Kidney epithelial cell (primary cell): ENCODE measurements around the gene BCAR1. TPM values are rescaled to one million over a fixed set of nuclear protein-coding genes. Genes with fewer than 3 reads are reported as not detected.

ENCODE experiments used
- DNase-seq: peaks from one replicate; pipeline ENCODE4 v3.0.0-alpha.2; 2010; ENCODE audit warnings: low read depth
- H3K27me3 ChIP-seq: 2 replicates; pipeline ENCODE4 v1.6.0; 2011; ENCODE audit warnings: low read length; ENCODE audit not compliant: control insufficient read depth, insufficient read depth
- H3K36me3 ChIP-seq: 2 replicates; pipeline ENCODE4 v1.5.1; 2011; ENCODE audit warnings: low read length; ENCODE audit not compliant: control insufficient read depth, insufficient read depth
- H3K4me3 ChIP-seq: 2 replicates; pipeline ENCODE4 v1.5.1; 2011; ENCODE audit warnings: low read depth, mild to moderate bottlenecking, control low read depth, low read length
- total RNA-seq: library from RNA; depleted of rRNA; stranded (reverse); fragments of >200 nt; gene quantifications from 2 replicates; pipeline ENCODE4 v1.2.3, GENCODE V29; 2015
- TF ChIP-seq, protein P1 (sequence below): IDR thresholded peaks from 2 replicates; pipeline ENCODE4 v1.5.1; 2011; ENCODE audit warnings: mild to moderate bottlenecking, moderate library complexity, low read length, control low read depth, inconsistent platforms; ENCODE audit not compliant: insufficient read depth, poor library complexity, severe bottlenecking

BCAR1 gene
- total RNA-seq, 1 donor from 2014 or later = 93.8 TPM

DNA sequence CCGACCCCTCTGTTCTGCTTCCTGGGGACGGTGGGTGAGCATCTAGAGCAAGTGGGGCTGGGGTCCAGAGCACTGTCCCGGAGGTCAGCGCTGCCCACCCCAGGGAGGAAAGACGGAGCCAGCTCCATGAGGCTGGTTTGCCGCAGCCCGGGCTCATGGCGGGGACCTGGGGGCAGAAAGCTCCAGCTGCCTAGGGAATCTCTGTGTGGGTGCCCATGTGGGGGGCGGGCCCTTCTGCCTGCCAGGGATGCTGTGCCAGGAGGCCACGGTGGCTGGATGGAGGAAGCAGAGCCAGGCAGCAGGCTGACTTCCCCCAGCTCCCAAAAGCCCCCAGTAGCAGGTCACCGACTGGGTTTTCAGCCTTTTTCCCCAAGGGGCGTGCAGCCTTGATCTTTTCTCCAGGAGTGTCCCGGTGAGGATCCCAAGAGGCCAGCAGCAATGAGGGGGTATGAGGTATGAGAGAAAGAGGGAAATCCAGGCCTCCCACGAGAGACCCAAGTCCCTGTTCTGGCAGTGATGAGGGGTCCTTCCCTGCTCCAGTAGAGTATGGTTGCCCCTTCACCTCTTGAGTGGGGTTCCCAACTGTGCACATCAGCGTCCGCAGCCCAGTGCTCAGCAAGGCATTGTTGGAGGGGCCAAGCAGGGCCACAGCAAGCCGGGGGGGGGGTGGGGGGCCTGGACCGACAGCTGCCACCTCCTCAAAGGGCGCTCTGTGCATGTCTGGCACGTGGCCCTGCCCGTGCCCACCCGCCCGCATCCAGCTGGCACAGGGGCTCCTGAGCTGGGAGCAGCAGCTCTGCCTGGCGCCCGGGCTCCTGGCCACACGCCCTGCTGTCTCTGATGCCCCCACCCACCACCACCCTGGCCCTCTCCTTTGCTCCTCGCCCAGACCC lies 15.6 kb upstream of the BCAR1 start:
- no peak overlapping the region for H3K4me3 ChIP-seq
- TF ChIP-seq, protein P1, sequence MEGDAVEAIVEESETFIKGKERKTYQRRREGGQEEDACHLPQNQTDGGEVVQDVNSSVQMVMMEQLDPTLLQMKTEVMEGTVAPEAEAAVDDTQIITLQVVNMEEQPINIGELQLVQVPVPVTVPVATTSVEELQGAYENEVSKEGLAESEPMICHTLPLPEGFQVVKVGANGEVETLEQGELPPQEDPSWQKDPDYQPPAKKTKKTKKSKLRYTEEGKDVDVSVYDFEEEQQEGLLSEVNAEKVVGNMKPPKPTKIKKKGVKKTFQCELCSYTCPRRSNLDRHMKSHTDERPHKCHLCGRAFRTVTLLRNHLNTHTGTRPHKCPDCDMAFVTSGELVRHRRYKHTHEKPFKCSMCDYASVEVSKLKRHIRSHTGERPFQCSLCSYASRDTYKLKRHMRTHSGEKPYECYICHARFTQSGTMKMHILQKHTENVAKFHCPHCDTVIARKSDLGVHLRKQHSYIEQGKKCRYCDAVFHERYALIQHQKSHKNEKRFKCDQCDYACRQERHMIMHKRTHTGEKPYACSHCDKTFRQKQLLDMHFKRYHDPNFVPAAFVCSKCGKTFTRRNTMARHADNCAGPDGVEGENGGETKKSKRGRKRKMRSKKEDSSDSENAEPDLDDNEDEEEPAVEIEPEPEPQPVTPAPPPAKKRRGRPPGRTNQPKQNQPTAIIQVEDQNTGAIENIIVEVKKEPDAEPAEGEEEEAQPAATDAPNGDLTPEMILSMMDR = no peak
- no peak for DNase-seq
- H3K27me3 ChIP-seq = no peaks in the 10 kb centered on the region
- peaks cover 3% of the 10 kb centered on the region for H3K36me3 ChIP-seq

GRCh38 chr16:75265911-75266701 lies 14.7 kb upstream of the BCAR1 start:
- TF ChIP-seq, protein P1 = no peak
- no peaks in the 10 kb centered on the region for H3K27me3 ChIP-seq
- no peak for DNase-seq
- peak overlapping the region; percentile 96 for H3K4me3 ChIP-seq
- peaks cover 3% of the 10 kb centered on the region for H3K36me3 ChIP-seq

DNA sequence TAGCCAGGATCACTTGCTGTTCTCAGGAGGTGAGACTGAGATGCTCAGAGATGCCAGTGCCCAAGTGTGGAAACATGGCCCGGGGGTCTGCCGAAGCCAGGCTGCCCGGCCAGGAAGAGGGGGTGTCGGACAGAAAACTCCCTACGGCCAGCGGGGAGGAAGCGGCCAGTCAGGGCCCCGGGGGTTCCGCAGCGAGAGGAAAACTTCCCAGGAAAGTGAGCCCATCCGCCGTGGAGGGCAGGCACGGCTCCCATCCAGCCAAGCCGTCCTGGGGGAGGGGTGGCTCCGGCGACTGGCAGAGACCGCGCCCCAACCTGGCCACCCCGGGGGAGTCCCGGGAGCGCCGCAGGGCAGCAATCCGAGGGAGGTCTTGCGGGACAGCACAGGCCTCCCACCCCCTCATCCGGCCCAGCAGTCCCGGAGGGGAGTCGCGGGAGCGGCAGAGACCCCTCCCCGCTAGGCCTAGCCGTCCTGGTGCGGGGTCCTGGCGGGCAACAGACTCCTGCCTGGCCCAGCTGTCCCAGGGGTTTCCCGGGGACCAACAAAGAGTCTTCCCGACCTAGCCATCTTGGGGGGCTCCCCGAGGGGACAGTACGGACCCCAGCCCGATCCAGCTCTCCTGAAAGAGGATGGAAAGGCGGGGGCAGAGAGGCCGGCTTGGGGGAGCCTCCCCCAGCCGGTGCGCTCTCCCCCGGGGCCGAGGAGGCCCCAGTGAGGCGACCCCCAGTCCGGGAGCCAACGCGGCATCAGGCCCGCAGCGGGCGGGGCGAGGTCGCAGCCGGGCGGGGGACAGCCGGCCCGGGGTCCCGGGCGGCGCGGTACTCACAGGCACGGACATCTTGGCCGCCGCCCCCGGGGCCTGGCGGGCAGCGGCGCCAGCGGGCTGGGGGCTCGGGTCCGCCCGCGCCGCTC lies 13.8 kb upstream of the BCAR1 start:
- H3K36me3 ChIP-seq = peaks cover 3% of the 10 kb centered on the region
- no peaks in the 10 kb centered on the region for H3K27me3 ChIP-seq
- no peak for DNase-seq
- peak overlapping the region; percentile 96 for H3K4me3 ChIP-seq
- TF ChIP-seq, protein P1 = no peak

DNA sequence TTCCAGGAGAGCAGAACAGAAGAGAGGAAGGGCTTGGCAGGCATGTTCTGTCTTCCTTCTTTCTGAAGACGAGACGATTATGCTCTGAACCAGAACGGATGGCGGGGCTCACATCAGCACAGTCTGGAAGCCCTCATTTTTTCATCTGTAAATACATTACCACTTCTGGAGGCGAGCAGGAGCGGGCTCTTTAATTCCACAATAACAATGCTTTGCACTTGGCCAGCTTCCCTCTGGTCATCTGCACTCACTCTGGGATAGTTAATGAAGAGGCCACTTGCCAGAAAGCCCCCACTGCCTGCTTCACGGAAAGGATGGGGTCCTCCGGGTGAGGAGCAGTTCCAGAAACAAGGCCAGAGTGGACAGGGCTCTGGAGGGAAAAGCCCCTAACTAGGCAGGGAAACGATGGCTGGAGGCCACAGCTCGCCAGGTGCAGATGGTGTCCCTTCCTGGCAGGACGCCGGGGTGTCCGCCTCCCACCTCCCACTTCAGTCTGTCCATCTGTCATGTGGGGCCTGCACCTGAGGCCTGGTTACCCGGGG lies 13.1 kb upstream of the BCAR1 start:
- TF ChIP-seq, protein P1 = no peak
- H3K4me3 ChIP-seq = peak overlapping the region; percentile 96

DNA sequence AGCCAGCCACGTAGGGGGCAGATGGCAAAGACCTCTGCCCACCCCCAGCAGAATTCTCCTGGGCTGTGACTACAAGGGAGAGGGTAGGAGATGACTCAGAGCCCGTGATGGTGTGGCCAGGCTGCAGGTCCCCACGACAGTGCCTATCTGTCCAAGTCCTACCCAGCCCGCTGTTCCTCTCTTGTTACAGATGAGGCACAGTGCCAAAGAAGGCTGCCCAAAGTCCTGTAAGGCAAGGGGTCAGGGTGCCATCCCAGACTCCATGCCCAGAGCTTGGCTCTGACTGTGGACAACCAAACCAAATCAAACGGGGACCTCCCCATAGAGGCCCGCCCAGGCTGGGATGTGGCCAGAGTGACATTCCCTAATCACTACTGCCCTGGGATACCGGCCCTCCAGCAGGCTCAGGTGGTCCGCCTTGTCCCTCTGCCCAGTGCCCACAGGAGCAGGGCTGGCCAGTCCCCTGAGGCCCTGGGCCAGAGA lies 12.6 kb upstream of the BCAR1 start:
- TF ChIP-seq, protein P1 = no peak
- peaks cover 3% of the 10 kb centered on the region for H3K36me3 ChIP-seq
- peak overlapping the region; percentile 96 for H3K4me3 ChIP-seq
- no peak for DNase-seq
- no peaks in the 10 kb centered on the region for H3K27me3 ChIP-seq

More for the DNA sequence above, 13.1 kb upstream of the BCAR1 start:
- peaks cover 3% of the 10 kb centered on the region for H3K36me3 ChIP-seq
- DNase-seq = no peak
- H3K27me3 ChIP-seq = no peaks in the 10 kb centered on the region
